ENCODE data around the gene SLC4A8. TPM values are rescaled to one million over a fixed set of nuclear protein-coding genes. Genes with fewer than 3 reads are reported as not detected.

The SLC4A8 gene
- total RNA-seq, 2 donors from 2014 or later, result 0.59 to 1.1 TPM

GRCh38 chr12:51401020-51401419 is 23.6 kb upstream of the SLC4A8 start:
- H3K27me3 ChIP-seq, result no peaks in the 10 kb centered on the region
- DNase-seq, result no peak
- H3K9me3 ChIP-seq, result no peaks in the 10 kb centered on the region
- no peak overlapping the region for H3K9ac ChIP-seq (ENCODE audit: low read depth in 2 of 2, low read length in 2 of 2)
- H3K27ac ChIP-seq, result no peak overlapping the region
- H3K4me3 ChIP-seq, result no peak overlapping the region
- intact Hi-C loops (cut with DNase I), result no loop called here
- no peak for TF ChIP-seq CTCF (IDR thresholded peaks at IDR 0.05)
- no peaks in the 10 kb centered on the region for H3K36me3 ChIP-seq
- no peaks in the 10 kb centered on the region for H3K4me1 ChIP-seq

- DNase-seq, result no peak
- H3K9me3 ChIP-seq, result no peaks in the 10 kb centered on the region
- TF ChIP-seq CTCF (IDR thresholded peaks at IDR 0.05), result no peak
- H3K9ac ChIP-seq (ENCODE audit: low read depth in 2 of 2, low read length in 2 of 2), result no peak overlapping the region
- H3K4me1 ChIP-seq, result no peaks in the 10 kb centered on the region
- H3K27me3 ChIP-seq, result no peaks in the 10 kb centered on the region
- intact Hi-C loops (cut with DNase I), result no loop called here
- no peak overlapping the region for H3K4me3 ChIP-seq
- no peaks in the 10 kb centered on the region for H3K36me3 ChIP-seq
- H3K27ac ChIP-seq, result no peak overlapping the region
These were observed 23.1 kb upstream of the SLC4A8 start for GRCh38 chr12:51401486-51401885.

- H3K9ac ChIP-seq (ENCODE audit: low read depth in 2 of 2, low read length in 2 of 2), result no peak overlapping the region
- no peaks in the 10 kb centered on the region for H3K4me1 ChIP-seq
- no peaks in the 10 kb centered on the region for H3K9me3 ChIP-seq
- H3K27me3 ChIP-seq, result no peaks in the 10 kb centered on the region
- no peak for TF ChIP-seq CTCF (IDR thresholded peaks at IDR 0.05)
- no peaks in the 10 kb centered on the region for H3K36me3 ChIP-seq
- H3K27ac ChIP-seq, result no peak overlapping the region
- intact Hi-C loops (cut with DNase I), result no loop called here
- H3K4me3 ChIP-seq, result no peak overlapping the region
- no peak for DNase-seq
These were observed 22.7 kb upstream of the SLC4A8 start for GRCh38 chr12:51401900-51402299.

- no peak overlapping the region for H3K27ac ChIP-seq
- H3K4me1 ChIP-seq, result no peaks in the 10 kb centered on the region
- H3K9ac ChIP-seq (ENCODE audit: low read depth in 2 of 2, low read length in 2 of 2), result no peak overlapping the region
- no peak for DNase-seq
- H3K36me3 ChIP-seq, result no peaks in the 10 kb centered on the region
- TF ChIP-seq CTCF (IDR thresholded peaks at IDR 0.05), result no peak
- no peak overlapping the region for H3K4me3 ChIP-seq
- no peaks in the 10 kb centered on the region for H3K9me3 ChIP-seq
- intact Hi-C loops (cut with DNase I), result no loop called here
- no peaks in the 10 kb centered on the region for H3K27me3 ChIP-seq
These were observed 21.5 kb upstream of the SLC4A8 start for GRCh38 chr12:51403159-51403558.

GRCh38 chr12:51403681-51404136 is 20.9 kb upstream of the SLC4A8 start:
- no peaks in the 10 kb centered on the region for H3K27me3 ChIP-seq
- no peaks in the 10 kb centered on the region for H3K36me3 ChIP-seq
- no peak for TF ChIP-seq CTCF (IDR thresholded peaks at IDR 0.05)
- H3K4me3 ChIP-seq, result no peak overlapping the region
- H3K27ac ChIP-seq, result no peak overlapping the region
- no peak for DNase-seq
- H3K4me1 ChIP-seq, result no peaks in the 10 kb centered on the region
- intact Hi-C loops (cut with DNase I), result no loop called here
- no peaks in the 10 kb centered on the region for H3K9me3 ChIP-seq
- no peak overlapping the region for H3K9ac ChIP-seq (ENCODE audit: low read depth in 2 of 2, low read length in 2 of 2)

GRCh38 chr12:51404627-51405026 is 20.0 kb upstream of the SLC4A8 start:
- no peak overlapping the region for H3K9ac ChIP-seq (ENCODE audit: low read depth in 2 of 2, low read length in 2 of 2)
- H3K27ac ChIP-seq, result no peak overlapping the region
- H3K27me3 ChIP-seq, result no peaks in the 10 kb centered on the region
- intact Hi-C loops (cut with DNase I), result no loop called here
- no peaks in the 10 kb centered on the region for H3K9me3 ChIP-seq
- no peaks in the 10 kb centered on the region for H3K4me1 ChIP-seq
- no peaks in the 10 kb centered on the region for H3K36me3 ChIP-seq
- no peak overlapping the region for H3K4me3 ChIP-seq
- no peak for TF ChIP-seq CTCF (IDR thresholded peaks at IDR 0.05)
- DNase-seq, result no peak
